ENCODE measurements around the gene CCDC86.
"Not testable (repeated sequence)": the region's sequence is repeated elsewhere in the genome, so short reads cannot be mapped to it uniquely, and the experiment has no call there.

The CCDC86 gene

GRCh38 chr11:60841797-60842667 lies at the start of gene CCDC86:
Gene CCDC86, plus strand, starts transcription at chr11:60842113. Its CDS starts 12 bp downstream, at chr11:60842125.
- peak; percentile 98 for DNase-seq

GRCh38 chr11:60792521-60792920 lies 49.4 kb upstream of the CCDC86 start:
- no peak for DNase-seq

GRCh38 chr11:60795291-60795690 lies 46.6 kb upstream of the CCDC86 start:
- no peak for DNase-seq

GRCh38 chr11:60797846-60798630 lies 43.9 kb upstream of the CCDC86 start:
- DNase-seq: no peak

- no peak for DNase-seq
Measured at GRCh38 chr11:60798631-60799030, 43.3 kb upstream of the CCDC86 start.

GRCh38 chr11:60801194-60801593 lies 40.7 kb upstream of the CCDC86 start:
- DNase-seq: no peak

- DNase-seq: no peak
Measured at GRCh38 chr11:60803273-60803936, 38.5 kb upstream of the CCDC86 start.

GRCh38 chr11:60809249-60809648 lies 32.7 kb upstream of the CCDC86 start:
- DNase-seq: no peak

GRCh38 chr11:60809691-60810090 lies 32.2 kb upstream of the CCDC86 start:
- no peak for DNase-seq

GRCh38 chr11:60810151-60810550 lies 31.8 kb upstream of the CCDC86 start:
- no peak for DNase-seq

- DNase-seq: no peak
Measured at GRCh38 chr11:60810569-60810968, 31.3 kb upstream of the CCDC86 start.

- DNase-seq: no peak
Measured at GRCh38 chr11:60813324-60813723, 28.6 kb upstream of the CCDC86 start.

- no peak for DNase-seq
Measured at GRCh38 chr11:60814112-60814511, 27.8 kb upstream of the CCDC86 start.

- no peak for DNase-seq
Measured at GRCh38 chr11:60816590-60817157, 25.2 kb upstream of the CCDC86 start.

- DNase-seq: no peak
Measured at GRCh38 chr11:60818057-60818456, 23.9 kb upstream of the CCDC86 start.

- no peak for DNase-seq
Measured at GRCh38 chr11:60821827-60822599, 19.9 kb upstream of the CCDC86 start.

- DNase-seq: not testable (repeated sequence)
Measured at GRCh38 chr11:60823745-60824306, 18.1 kb upstream of the CCDC86 start.

- DNase-seq: no peak
Measured at GRCh38 chr11:60825118-60825517, 16.8 kb upstream of the CCDC86 start.

GRCh38 chr11:60825790-60826189 lies 16.1 kb upstream of the CCDC86 start:
- DNase-seq: no peak

GRCh38 chr11:60830478-60831142 lies 11.3 kb upstream of the CCDC86 start:
- no peak for DNase-seq

- DNase-seq: peak; percentile 80
Measured at GRCh38 chr11:60831143-60831500, 10.8 kb upstream of the CCDC86 start.

Measured in CD4-positive, alpha-beta T cell treated with Interleukin-12 subunit alpha and Interleukin-12 subunit beta, for 1 hour (primary cell).